Astrocyte (in vitro differentiated cells and primary cell): ENCODE results near the gene ACOT8. TPM values are rescaled to one million over a fixed set of nuclear protein-coding genes. Genes with fewer than 3 reads are reported as not detected.
A peak's percentile ranks its signal among the peaks of the same experiment; 100 is the strongest.

Experiments used
- DNase-seq: peaks from one replicate; pipeline ENCODE4 v3.0.0-alpha.2; 2010; ENCODE audit warnings: low read depth
- FAIRE-seq: peaks from 2 replicates; lab custom pipeline; 2011; peaks lifted over from hg19 to GRCh38; lab: Jason Lieb, UNC
- H2AFZ ChIP-seq: 2 replicates; pipeline ENCODE4 v1.6.0; 2012; ENCODE audit warnings: low read depth, low read length, inconsistent platforms
- H3K27ac ChIP-seq: 2 replicates; pipeline ENCODE4 v1.5.1; 2011; ENCODE audit warnings: low read depth, low read length, inconsistent platforms
- H3K27me3 ChIP-seq: 2 replicates; pipeline ENCODE4 v1.6.0; 2011; ENCODE audit warnings: low read length, inconsistent platforms; ENCODE audit not compliant: insufficient read depth
- H3K36me3 ChIP-seq: 2 replicates; pipeline ENCODE4 v1.5.1; 2011; ENCODE audit warnings: low read length, inconsistent platforms; ENCODE audit not compliant: insufficient read depth
- H3K4me1 ChIP-seq: 2 replicates; pipeline ENCODE4 v1.5.1; 2011; ENCODE audit warnings: low read length, inconsistent platforms; ENCODE audit not compliant: insufficient read depth
- H3K4me2 ChIP-seq: 2 replicates; pipeline ENCODE4 v1.6.0; 2012; ENCODE audit warnings: low read length, inconsistent platforms
- H3K4me3 ChIP-seq: 2 replicates; pipeline ENCODE4 v1.5.1; 2011; ENCODE audit warnings: low read depth, mild to moderate bottlenecking, low read length, inconsistent platforms; ENCODE audit not compliant: insufficient read depth
- H3K79me2 ChIP-seq: 2 replicates; pipeline ENCODE4 v1.6.0; 2012; ENCODE audit warnings: mild to moderate bottlenecking, low read length, inconsistent platforms; ENCODE audit not compliant: insufficient read depth
- H3K9ac ChIP-seq: 2 replicates; pipeline ENCODE4 v1.6.0; 2012; ENCODE audit warnings: mild to moderate bottlenecking, low read length, inconsistent platforms
- H3K9me3 ChIP-seq: 2 replicates; pipeline ENCODE4 v1.5.1; 2012; ENCODE audit warnings: low read depth, mild to moderate bottlenecking, low read length, inconsistent platforms; ENCODE audit not compliant: insufficient read depth
- H4K20me1 ChIP-seq: 2 replicates; pipeline ENCODE4 v1.6.0; 2012; ENCODE audit warnings: low read length, inconsistent platforms; ENCODE audit not compliant: insufficient read depth
- H3K27ac Mint-ChIP-seq: one replicate; pipeline ENCODE4 v1.8.0; 2021; ENCODE audit warnings: mild to moderate bottlenecking, mixed read lengths; ENCODE audit not compliant: unreplicated experiment
- H3K27me3 Mint-ChIP-seq: one replicate; pipeline ENCODE4 v1.8.0; 2021; ENCODE audit warnings: low read depth, mixed read lengths; ENCODE audit not compliant: unreplicated experiment
- H3K36me3 Mint-ChIP-seq: one replicate; pipeline ENCODE4 v1.8.0; 2021; ENCODE audit warnings: low read depth, mixed read lengths; ENCODE audit not compliant: unreplicated experiment
- H3K4me1 Mint-ChIP-seq: one replicate; pipeline ENCODE4 v1.8.0; 2021; ENCODE audit warnings: low read depth, mixed read lengths; ENCODE audit not compliant: unreplicated experiment
- H3K4me3 Mint-ChIP-seq: one replicate; pipeline ENCODE4 v1.8.0; 2021; ENCODE audit warnings: mild to moderate bottlenecking, moderate library complexity, mixed read lengths; ENCODE audit not compliant: unreplicated experiment
- H3K9me3 Mint-ChIP-seq: one replicate; pipeline ENCODE4 v1.8.0; 2021; ENCODE audit warnings: mild to moderate bottlenecking, mixed read lengths; ENCODE audit not compliant: unreplicated experiment
- EZH2 ChIP-seq: IDR thresholded peaks from 2 replicates; pipeline ENCODE4 v1.6.1; 2012; ENCODE audit warnings: mild to moderate bottlenecking, low read length, inconsistent platforms; ENCODE audit not compliant: insufficient read depth
- total RNA-seq: library from RNA; stranded (reverse); gene quantifications from 2 replicates; pipeline ENCODE4 v1.2.1, GENCODE V29; 2021
- TF ChIP-seq, protein P1 (sequence below): IDR thresholded peaks from 2 replicates; pipeline ENCODE4 v1.5.1; 2011; ENCODE audit warnings: low read depth, mild to moderate bottlenecking, inconsistent platforms, low read length, moderate library complexity; ENCODE audit not compliant: insufficient read depth

ACOT8 gene
- total RNA-seq, 1 donor from 2014 or later: 22.0 TPM

DNA sequence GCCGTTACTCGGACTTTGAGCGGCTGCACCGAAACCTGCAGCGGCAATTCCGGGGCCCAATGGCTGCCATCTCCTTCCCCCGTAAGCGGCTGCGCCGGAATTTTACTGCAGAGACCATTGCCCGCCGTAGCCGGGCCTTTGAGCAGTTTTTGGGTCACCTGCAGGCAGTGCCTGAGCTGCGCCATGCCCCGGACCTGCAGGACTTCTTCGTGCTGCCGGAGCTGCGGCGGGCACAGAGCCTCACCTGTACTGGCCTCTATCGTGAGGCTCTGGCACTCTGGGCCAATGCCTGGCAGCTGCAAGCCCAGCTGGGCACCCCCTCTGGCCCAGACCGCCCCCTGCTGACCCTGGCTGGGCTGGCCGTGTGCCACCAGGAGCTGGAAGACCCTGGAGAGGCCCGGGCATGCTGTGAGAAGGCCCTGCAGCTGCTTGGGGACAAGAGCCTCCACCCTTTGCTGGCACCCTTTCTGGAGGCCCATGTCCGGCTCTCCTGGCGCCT, 16.4 kb downstream of the ACOT8 start:
- no peak overlapping the region for H2AFZ ChIP-seq
- H3K36me3 ChIP-seq: peaks cover 18% of the 10 kb centered on the region
- H3K27ac ChIP-seq: no peak overlapping the region

DNA sequence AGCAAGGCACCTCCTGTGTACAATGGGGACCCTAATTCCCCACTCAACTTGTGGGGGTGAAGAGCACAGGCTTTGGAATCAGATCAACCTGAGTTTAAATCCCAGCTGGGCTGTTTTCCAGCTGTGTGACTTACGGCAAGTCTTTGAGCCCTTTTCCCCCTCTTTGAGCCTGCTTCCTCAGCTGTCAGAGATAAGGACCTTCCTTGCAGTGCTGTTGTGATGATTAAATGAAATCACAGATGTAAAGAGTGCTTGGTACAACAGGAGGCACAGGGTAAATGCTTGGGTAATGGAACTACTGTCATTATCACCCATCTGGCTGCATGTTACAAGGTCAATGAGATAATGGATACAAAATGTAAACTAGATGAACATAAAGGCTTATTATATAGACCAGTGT, 20.4 kb downstream of the ACOT8 start:
- H3K36me3 Mint-ChIP-seq: peaks cover 8% of the 10 kb centered on the region
- H3K9me3 Mint-ChIP-seq: peaks cover 2% of the 10 kb centered on the region
- H3K27ac Mint-ChIP-seq: no peak overlapping the region
- no peak overlapping the region for H3K9ac ChIP-seq
- H3K27me3 ChIP-seq: no peaks in the 10 kb centered on the region
- H3K27ac ChIP-seq: no peak overlapping the region
- H3K4me3 ChIP-seq: no peak overlapping the region
- H3K4me3 Mint-ChIP-seq: no peak overlapping the region
- DNase-seq (no peak), FAIRE-seq (no peak)
- H3K9me3 ChIP-seq: no peaks in the 10 kb centered on the region
- TF ChIP-seq, protein P1, sequence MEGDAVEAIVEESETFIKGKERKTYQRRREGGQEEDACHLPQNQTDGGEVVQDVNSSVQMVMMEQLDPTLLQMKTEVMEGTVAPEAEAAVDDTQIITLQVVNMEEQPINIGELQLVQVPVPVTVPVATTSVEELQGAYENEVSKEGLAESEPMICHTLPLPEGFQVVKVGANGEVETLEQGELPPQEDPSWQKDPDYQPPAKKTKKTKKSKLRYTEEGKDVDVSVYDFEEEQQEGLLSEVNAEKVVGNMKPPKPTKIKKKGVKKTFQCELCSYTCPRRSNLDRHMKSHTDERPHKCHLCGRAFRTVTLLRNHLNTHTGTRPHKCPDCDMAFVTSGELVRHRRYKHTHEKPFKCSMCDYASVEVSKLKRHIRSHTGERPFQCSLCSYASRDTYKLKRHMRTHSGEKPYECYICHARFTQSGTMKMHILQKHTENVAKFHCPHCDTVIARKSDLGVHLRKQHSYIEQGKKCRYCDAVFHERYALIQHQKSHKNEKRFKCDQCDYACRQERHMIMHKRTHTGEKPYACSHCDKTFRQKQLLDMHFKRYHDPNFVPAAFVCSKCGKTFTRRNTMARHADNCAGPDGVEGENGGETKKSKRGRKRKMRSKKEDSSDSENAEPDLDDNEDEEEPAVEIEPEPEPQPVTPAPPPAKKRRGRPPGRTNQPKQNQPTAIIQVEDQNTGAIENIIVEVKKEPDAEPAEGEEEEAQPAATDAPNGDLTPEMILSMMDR: no peak
- TF ChIP-seq EZH2: no peak
- H3K79me2 ChIP-seq: peaks cover 13% of the 10 kb centered on the region
- H3K4me1 ChIP-seq: peaks cover 24% of the 10 kb centered on the region
- no peak overlapping the region for H2AFZ ChIP-seq
- H3K27me3 Mint-ChIP-seq: no peaks in the 10 kb centered on the region
- H3K4me2 ChIP-seq: peak overlapping the region; percentile 11
- peaks cover 12% of the 10 kb centered on the region for H4K20me1 ChIP-seq
- H3K36me3 ChIP-seq: peaks cover 3% of the 10 kb centered on the region
- H3K4me1 Mint-ChIP-seq: peaks cover 16% of the 10 kb centered on the region

More for the DNA sequence above, 16.4 kb downstream of the ACOT8 start:
- H3K9me3 Mint-ChIP-seq: peaks cover 2% of the 10 kb centered on the region
- H3K4me3 ChIP-seq: no peak overlapping the region
- no peak overlapping the region for H3K27ac Mint-ChIP-seq
- DNase-seq (no peak), FAIRE-seq (no peak)
- no peak overlapping the region for H3K4me2 ChIP-seq
- H3K4me3 Mint-ChIP-seq: no peak overlapping the region
- H3K4me1 ChIP-seq: peaks cover 2% of the 10 kb centered on the region
- no peak overlapping the region for H3K9ac ChIP-seq
- H3K79me2 ChIP-seq: no peaks in the 10 kb centered on the region
- no peaks in the 10 kb centered on the region for H3K27me3 Mint-ChIP-seq
- H3K36me3 Mint-ChIP-seq: peaks cover 22% of the 10 kb centered on the region
- H4K20me1 ChIP-seq: peaks cover 20% of the 10 kb centered on the region
- TF ChIP-seq, protein P1: no peak
- TF ChIP-seq EZH2: no peak
- H3K4me1 Mint-ChIP-seq: peaks cover 7% of the 10 kb centered on the region
- H3K9me3 ChIP-seq: no peaks in the 10 kb centered on the region
- no peaks in the 10 kb centered on the region for H3K27me3 ChIP-seq

GRCh38 chr20:45835825-45836224, 21.4 kb downstream of the ACOT8 start:
- Histone ChIP-seq H2AFZ (no peak overlapping the region), H3K4me1 (peaks cover 24% of the 10 kb centered on the region), H3K79me2 (peaks cover 13% of the 10 kb centered on the region), H3K27me3 (no peaks in the 10 kb centered on the region), H3K36me3 (peaks cover 3% of the 10 kb centered on the region), H3K4me2 (peak overlapping the region; percentile 91), H3K27ac (no peak overlapping the region), H3K9me3 (no peaks in the 10 kb centered on the region), H3K9ac (no peak overlapping the region), H4K20me1 (peaks cover 12% of the 10 kb centered on the region), H3K4me3 (no peak overlapping the region)
- FAIRE-seq (no peak), DNase-seq (peak; percentile 53)
- H3K27ac Mint-ChIP-seq: peak overlapping the region; percentile 58
- TF ChIP-seq EZH2: no peak
- TF ChIP-seq, protein P1: no peak
- H3K9me3 Mint-ChIP-seq: peaks cover 2% of the 10 kb centered on the region
- peak overlapping the region; percentile 74 for H3K4me3 Mint-ChIP-seq
- H3K4me1 Mint-ChIP-seq: peaks cover 16% of the 10 kb centered on the region
- peaks cover 8% of the 10 kb centered on the region for H3K36me3 Mint-ChIP-seq
- no peaks in the 10 kb centered on the region for H3K27me3 Mint-ChIP-seq
